Measurements from ENCODE around the gene VSIG8. TPM values are rescaled to one million over a fixed set of nuclear protein-coding genes. Genes with fewer than 3 reads are reported as not detected.

The VSIG8 gene
- total RNA-seq, 4 donors from 2014 or later, result 0.11 TPM; not detected in 3

- H3K27me3 ChIP-seq, result no peaks in the 10 kb centered on the region
- H3K36me3 ChIP-seq, result no peaks in the 10 kb centered on the region
- TF ChIP-seq CTCF (IDR thresholded peaks at IDR 0.05) (no peak), POLR2A (IDR thresholded peaks at IDR 0.05) (no peak)
- H3K9me3 ChIP-seq, result no peaks in the 10 kb centered on the region
- WGBS, 2 donors, result 69 to 79% methylated on average over 11 of the region's 11 CpGs
- H3K4me1 ChIP-seq, result no peaks in the 10 kb centered on the region
- H3K4me3 ChIP-seq (replicated peaks in 1 of 3), result no peak within 1 kb of the TSS
- intact Hi-C loops (cut with DNase I), result no loop called here
- no peak within 1 kb of the TSS for H3K27ac ChIP-seq
- peak; percentile 16 to 17 for DNase-seq
Observed at GRCh38 chr1:159826441-159827101, 35.9 kb downstream of the VSIG8 start, which contains the start of gene SLAMF8. Gene SLAMF8 (plus strand): TSS chr1:159826873. CDS start chr1:159826899, 26 bp downstream.

GRCh38 chr1:159825564-159825963 is 36.9 kb downstream of the VSIG8 start:
- no peak overlapping the region for H3K27ac ChIP-seq
- no peak for DNase-seq
- H3K27me3 ChIP-seq, result no peaks in the 10 kb centered on the region
- no peaks in the 10 kb centered on the region for H3K9me3 ChIP-seq
- H3K36me3 ChIP-seq, result no peaks in the 10 kb centered on the region
- 50 to 60% methylated on average over 3 of the region's 3 CpGs for WGBS, 2 donors
- intact Hi-C loops (cut with DNase I), result no loop called here
- no peaks in the 10 kb centered on the region for H3K4me1 ChIP-seq
- TF ChIP-seq CTCF (IDR thresholded peaks at IDR 0.05), result no peak
- TF ChIP-seq POLR2A (IDR thresholded peaks at IDR 0.05), result no peak
- no peak overlapping the region for H3K4me3 ChIP-seq (replicated peaks in 1 of 3)

GRCh38 chr1:159823406-159823805 is 39.1 kb downstream of the VSIG8 start:
- intact Hi-C loops (cut with DNase I), result no loop called here
- no peak overlapping the region for H3K27ac ChIP-seq
- WGBS, 2 donors, result 28 to 36% methylated on average over 7 of the region's 7 CpGs
- TF ChIP-seq CTCF (IDR thresholded peaks at IDR 0.05) (no peak), POLR2A (IDR thresholded peaks at IDR 0.05) (no peak)
- DNase-seq, result no peak
- H3K36me3 ChIP-seq, result no peaks in the 10 kb centered on the region
- no peak overlapping the region for H3K4me3 ChIP-seq (replicated peaks in 1 of 3)
- no peaks in the 10 kb centered on the region for H3K27me3 ChIP-seq
- H3K4me1 ChIP-seq, result no peaks in the 10 kb centered on the region
- no peaks in the 10 kb centered on the region for H3K9me3 ChIP-seq

- no peak for DNase-seq
- TF ChIP-seq CTCF (IDR thresholded peaks at IDR 0.05) (no peak), POLR2A (IDR thresholded peaks at IDR 0.05) (no peak)
- Histone ChIP-seq H3K4me1 (no peaks in the 10 kb centered on the region), H3K27me3 (no peaks in the 10 kb centered on the region), H3K9me3 (no peaks in the 10 kb centered on the region), H3K4me3 (replicated peaks in 1 of 3) (no peak overlapping the region), H3K36me3 (no peaks in the 10 kb centered on the region), H3K27ac (no peak overlapping the region)
- intact Hi-C loops (cut with DNase I), result no loop called here
- 78 to 84% methylated on average over 9 of the region's 9 CpGs for WGBS, 2 donors
Observed at GRCh38 chr1:159821171-159821867, 41.1 kb downstream of the VSIG8 start.

All from thyroid gland (tissue), 4 donors.